Natural killer cell (primary cell): Measurements from ENCODE around the gene CDK7. TPM values are rescaled to one million over a fixed set of nuclear protein-coding genes. Genes with fewer than 3 reads are reported as not detected.

Experiments used
- ATAC-seq, 3 donors: fragments of 150-1000 bp in 2 of 3; fragments of 200-7000 bp in 1 of 3; cut with Tn5 transposase; 1 replicate in 1 of 3; 2 replicates in 2 of 3; pipeline ENCODE4 v1.10.0; 2021; ENCODE audit warnings: mild to moderate bottlenecking in 2 of 3, moderate library complexity in 2 of 3
- DNase-seq, 2 donors: peaks; one replicate each; pipeline versions ENCODE4 v3.0.0 to v3.0.0-alpha.2; 2013 to 2021; ENCODE audit warnings: mixed read lengths in 1 of 2
- H3K27ac ChIP-seq: one replicate; pipeline ENCODE4 v1.5.1; 2013; ENCODE audit warnings: mild to moderate bottlenecking, low read length
- H3K27me3 ChIP-seq: one replicate; pipeline ENCODE4 v1.6.1; 2013; ENCODE audit warnings: low read length; ENCODE audit not compliant: control insufficient read depth, insufficient read depth
- H3K36me3 ChIP-seq: one replicate; pipeline ENCODE4 v1.6.1; 2013; ENCODE audit warnings: low read length; ENCODE audit not compliant: control insufficient read depth, insufficient read depth
- H3K4me1 ChIP-seq: one replicate; pipeline ENCODE4 v1.6.1; 2013; ENCODE audit warnings: low read length; ENCODE audit not compliant: control insufficient read depth, insufficient read depth
- H3K4me3 ChIP-seq: one replicate; pipeline ENCODE4 v1.5.1; 2013; ENCODE audit warnings: low read length
- H3K9me3 ChIP-seq: one replicate; pipeline ENCODE4 v1.6.1; 2013; ENCODE audit warnings: low read length; ENCODE audit not compliant: control insufficient read depth, insufficient read depth
- H3K27ac Mint-ChIP-seq, 2 donors: one replicate each; pipeline ENCODE4 v1.8.0; 2022; ENCODE audit warnings: mild to moderate bottlenecking in 2 of 2, mixed read lengths in 2 of 2, moderate library complexity in 1 of 2
- H3K27me3 Mint-ChIP-seq, 2 donors: one replicate each; pipeline ENCODE4 v1.8.0; 2022; ENCODE audit warnings: low read depth in 2 of 2, mixed read lengths in 2 of 2
- H3K36me3 Mint-ChIP-seq: one replicate; pipeline ENCODE4 v1.8.0; 2022; ENCODE audit warnings: mixed read lengths
- H3K4me1 Mint-ChIP-seq, 2 donors: one replicate each; pipeline ENCODE4 v1.8.0; 2022; ENCODE audit warnings: mixed read lengths in 2 of 2
- H3K4me3 Mint-ChIP-seq: one replicate; pipeline ENCODE4 v1.8.0; 2022; ENCODE audit warnings: mild to moderate bottlenecking, moderate library complexity, mixed read lengths
- H3K9me3 Mint-ChIP-seq, 2 donors: one replicate each; pipeline ENCODE4 v1.8.0; 2022; ENCODE audit warnings: mixed read lengths in 2 of 2
- CTCF ChIP-seq: fragments of 200-600 bp; IDR thresholded peaks from one replicate; pipeline ENCODE4 v1.8.0; 2022; ENCODE audit warnings: antibody characterized with exemption
- WGBS: methylation state at CpG from one replicate; pipeline ENCODE4 v1.1.7; 2013; ENCODE audit warnings: missing lambda C conversion rate; ENCODE audit not compliant: insufficient coverage; 5-methylcytosine and 5-hydroxymethylcytosine counted together
- intact Hi-C: fragments of 100-400 bp; cut with micrococcal nuclease; formaldehyde crosslinking; loops from one replicate; pipeline ENCODE4 v1.14.2; 2022
- total RNA-seq, 4 donors: library from RNA; stranded (reverse); fragments of 120-200 nt in 1 of 4; gene quantifications; one replicate each; pipeline versions ENCODE4 v1.2.3 to v1.2.4, GENCODE V29; 2013 to 2022

The CDK7 gene
- total RNA-seq, 3 donors from 2014 or later (not counting 1 experiment from before 2014, with no cell fraction given): 30.6 to 39.5 (median 30.8) TPM

DNA sequence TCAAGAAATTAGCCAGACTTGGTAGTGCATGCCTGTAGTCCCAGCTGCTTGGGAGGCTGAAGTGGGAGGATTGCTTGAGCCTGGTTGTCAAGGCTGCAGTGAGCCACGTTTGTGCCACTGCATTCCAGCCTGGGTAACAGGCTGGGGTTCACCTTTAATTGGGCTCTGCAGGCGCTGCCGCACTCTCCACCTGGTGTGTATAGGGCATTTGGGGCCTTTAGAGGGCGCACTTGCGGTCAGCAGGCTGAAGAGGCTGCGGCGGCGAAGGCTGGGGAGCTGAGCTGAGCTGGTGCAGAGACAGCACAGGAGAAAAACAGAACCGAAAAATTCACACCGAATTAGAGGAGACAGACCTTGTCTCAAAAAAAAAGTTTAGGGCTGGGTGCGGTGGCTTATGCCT is 31.2 kb downstream of the CDK7 start:
- H3K27me3 ChIP-seq: no peaks in the 10 kb centered on the region
- Mint-ChIP-seq H3K27me3 (no peaks in the 10 kb centered on the region), H3K4me1 (peaks cover 0 to 5% of the 10 kb centered on the region in 2 donors), H3K27ac (no peak overlapping the region), H3K4me3 (no peak overlapping the region), H3K9me3 (no peaks in the 10 kb centered on the region), H3K36me3 (peaks cover 23% of the 10 kb centered on the region)
- H3K4me1 ChIP-seq: no peaks in the 10 kb centered on the region
- WGBS: 97% methylated on average over 11 of the region's 11 CpGs
- ATAC-seq: peak in 2 of 3 donors; percentile 15 to 45
- no peak overlapping the region for H3K4me3 ChIP-seq
- DNase-seq: peak in 1 of 2 donors; percentile 19
- H3K27ac ChIP-seq: no peak overlapping the region
- H3K9me3 ChIP-seq: no peaks in the 10 kb centered on the region
- H3K36me3 ChIP-seq: peaks cover 46% of the 10 kb centered on the region
- intact Hi-C loops: no loop called here
- TF ChIP-seq CTCF: no peak

DNA sequence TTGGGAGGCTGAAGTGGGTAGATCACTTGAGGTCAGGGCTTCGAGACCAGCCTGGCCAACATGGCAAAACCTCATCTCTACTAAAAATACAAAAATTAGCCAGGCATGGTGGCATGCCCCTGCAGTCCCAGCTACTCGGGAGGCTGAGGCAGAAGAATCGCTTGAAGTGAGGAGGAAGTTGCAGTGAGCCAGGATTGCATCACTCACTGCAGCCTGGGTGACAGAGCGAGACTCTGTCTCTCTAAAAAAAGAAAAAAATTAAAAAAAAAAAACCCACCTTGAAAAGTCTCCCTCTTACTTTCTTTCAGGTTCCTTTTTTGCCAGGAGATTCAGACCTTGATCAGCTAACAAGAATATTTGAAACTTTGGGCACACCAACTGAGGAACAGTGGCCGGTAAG is 34.2 kb downstream of the CDK7 start:
- H3K27ac ChIP-seq: no peak overlapping the region
- peaks cover 12% of the 10 kb centered on the region for H3K36me3 Mint-ChIP-seq
- no peak overlapping the region for H3K27ac Mint-ChIP-seq
- ATAC-seq (no peak), DNase-seq (no peak)
- intact Hi-C loops: no loop called here
- no peak overlapping the region for H3K4me3 Mint-ChIP-seq
- H3K4me3 ChIP-seq: no peak overlapping the region
- H3K9me3 ChIP-seq: no peaks in the 10 kb centered on the region
- no peaks in the 10 kb centered on the region for H3K9me3 Mint-ChIP-seq
- H3K36me3 ChIP-seq: peaks cover 39% of the 10 kb centered on the region
- H3K27me3 Mint-ChIP-seq: no peaks in the 10 kb centered on the region
- WGBS: 89% methylated on average over 5 of the region's 5 CpGs
- peaks cover under 1 to 5% of the 10 kb centered on the region in 2 donors for H3K4me1 Mint-ChIP-seq
- no peaks in the 10 kb centered on the region for H3K27me3 ChIP-seq
- H3K4me1 ChIP-seq: no peaks in the 10 kb centered on the region
- TF ChIP-seq CTCF: no peak

- ATAC-seq (no peak), DNase-seq (no peak)
- Mint-ChIP-seq H3K4me3 (no peak overlapping the region), H3K36me3 (peaks cover 7% of the 10 kb centered on the region), H3K27ac (peak overlapping the region; percentile 15 to 45), H3K9me3 (no peaks in the 10 kb centered on the region), H3K4me1 (peaks cover 0 to 5% of the 10 kb centered on the region in 2 donors), H3K27me3 (no peaks in the 10 kb centered on the region)
- Histone ChIP-seq H3K27ac (no peak overlapping the region), H3K4me3 (no peak overlapping the region), H3K4me1 (no peaks in the 10 kb centered on the region), H3K9me3 (no peaks in the 10 kb centered on the region), H3K27me3 (no peaks in the 10 kb centered on the region), H3K36me3 (peaks cover 44% of the 10 kb centered on the region)
- intact Hi-C loops: no loop called here
- no peak for TF ChIP-seq CTCF
- WGBS: no CpG with 5 or more reads among the region's 1 CpG
These were observed 36.2 kb downstream of the CDK7 start for GRCh38 chr5:69270840-69271239.

- H3K36me3 ChIP-seq: peaks cover 47% of the 10 kb centered on the region
- no peaks in the 10 kb centered on the region for H3K4me1 ChIP-seq
- H3K4me3 Mint-ChIP-seq: no peak overlapping the region
- peaks cover 0 to 5% of the 10 kb centered on the region in 2 donors for H3K4me1 Mint-ChIP-seq
- no peaks in the 10 kb centered on the region for H3K9me3 ChIP-seq
- 94% methylated on average over 4 of the region's 4 CpGs for WGBS
- no peak for ATAC-seq
- TF ChIP-seq CTCF: no peak
- no peaks in the 10 kb centered on the region for H3K9me3 Mint-ChIP-seq
- H3K27me3 ChIP-seq: no peaks in the 10 kb centered on the region
- peak overlapping the region; percentile 15 to 45 for H3K27ac Mint-ChIP-seq
- no peaks in the 10 kb centered on the region for H3K27me3 Mint-ChIP-seq
- peaks cover 7% of the 10 kb centered on the region for H3K36me3 Mint-ChIP-seq
- no peak overlapping the region for H3K4me3 ChIP-seq
- H3K27ac ChIP-seq: no peak overlapping the region
- intact Hi-C loops: no loop called here
- peak in 1 of 2 donors; percentile 9 for DNase-seq
These were observed 36.7 kb downstream of the CDK7 start for GRCh38 chr5:69271376-69271775.
